M059J (cell line): ENCODE measurements around the gene MRPL27. TPM values are rescaled to one million over a fixed set of nuclear protein-coding genes. Genes with fewer than 3 reads are reported as not detected.
"Not testable (repeated sequence)": the region's sequence is repeated elsewhere in the genome, so short reads cannot be mapped to it uniquely, and the experiment has no call there.

Source experiments
- DNase-seq: peaks from one replicate; pipeline ENCODE4 v3.0.0-alpha.2; 2012; ENCODE audit warnings: low read depth
- total RNA-seq: library from RNA; depleted of rRNA; stranded (reverse); fragments of >200 nt; shearing (Covaris generic); gene quantifications from 2 replicates; pipeline ENCODE4 v1.2.3, GENCODE V29; 2014; rRNA removed

The MRPL27 gene
- total RNA-seq: 89.9 and 119 TPM in 2 replicates

DNA sequence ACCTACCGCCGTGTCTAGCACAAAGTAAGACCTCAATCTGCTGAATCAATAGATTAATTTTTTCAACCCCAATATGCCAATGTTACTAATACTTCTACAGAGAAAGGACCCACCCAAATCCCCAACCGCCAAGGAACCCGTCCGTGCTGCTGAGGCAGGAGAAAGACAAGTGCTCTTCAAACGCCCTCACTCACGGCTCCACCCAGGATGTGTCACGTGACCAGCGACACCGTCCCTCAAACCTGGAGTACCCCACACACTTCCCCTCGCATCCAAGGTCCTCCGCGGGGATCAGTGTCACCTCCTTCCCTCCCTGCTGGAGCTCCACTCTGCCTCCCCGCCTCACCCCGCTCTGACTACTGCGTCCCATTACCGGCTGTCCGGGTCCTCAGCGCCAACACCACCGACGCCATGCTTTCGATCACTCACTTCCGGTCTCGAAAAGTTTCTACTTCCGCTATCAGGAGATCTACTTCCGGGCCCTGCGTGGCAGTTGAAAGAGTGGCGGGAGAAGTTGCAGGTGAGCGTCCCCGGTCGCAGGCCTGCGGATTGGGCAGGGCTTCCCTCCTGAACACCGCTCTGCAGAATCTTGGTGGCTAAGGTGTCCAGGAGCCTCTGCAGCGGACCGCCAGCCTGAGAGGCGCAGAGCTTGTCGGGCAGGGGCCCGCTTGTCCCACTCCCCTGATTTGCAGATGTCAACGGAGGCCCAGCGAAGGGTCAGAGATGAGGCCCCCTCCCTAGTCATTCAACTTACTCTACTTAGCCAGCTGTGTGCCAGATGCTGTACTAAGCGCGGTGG lies at the start of gene MRPL27, which contains the start of gene EME1:
TSS of gene MRPL27 (minus strand) at position 427 of the 799 bp plus-strand sequence. CDS start at position 413, 14 bp downstream.
TSS of gene EME1 (plus strand) at position 472 of the 799 bp plus-strand sequence. CDS start 1,980 bp downstream, outside the sequence.
- DNase-seq: peak; percentile 88

DNA sequence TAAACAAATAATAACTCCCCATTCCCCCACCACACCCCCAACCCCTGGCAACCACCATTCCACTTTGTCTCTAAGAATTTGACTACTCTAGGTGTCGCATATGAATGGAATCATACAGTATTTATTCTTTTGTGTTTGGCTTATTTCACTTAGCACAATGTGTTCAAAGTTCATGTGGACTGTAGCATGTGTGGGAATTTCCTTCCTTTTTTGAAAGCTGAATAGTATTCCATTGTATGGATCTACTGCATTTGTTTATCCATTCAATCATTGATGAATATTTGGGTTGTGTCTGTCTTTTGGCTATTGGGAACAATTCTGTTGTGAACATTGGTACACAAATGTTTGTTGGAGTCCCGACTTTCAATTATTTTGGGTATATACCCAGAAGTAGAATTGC lies 49.8 kb upstream of the MRPL27 start:
- DNase-seq: no peak

DNA sequence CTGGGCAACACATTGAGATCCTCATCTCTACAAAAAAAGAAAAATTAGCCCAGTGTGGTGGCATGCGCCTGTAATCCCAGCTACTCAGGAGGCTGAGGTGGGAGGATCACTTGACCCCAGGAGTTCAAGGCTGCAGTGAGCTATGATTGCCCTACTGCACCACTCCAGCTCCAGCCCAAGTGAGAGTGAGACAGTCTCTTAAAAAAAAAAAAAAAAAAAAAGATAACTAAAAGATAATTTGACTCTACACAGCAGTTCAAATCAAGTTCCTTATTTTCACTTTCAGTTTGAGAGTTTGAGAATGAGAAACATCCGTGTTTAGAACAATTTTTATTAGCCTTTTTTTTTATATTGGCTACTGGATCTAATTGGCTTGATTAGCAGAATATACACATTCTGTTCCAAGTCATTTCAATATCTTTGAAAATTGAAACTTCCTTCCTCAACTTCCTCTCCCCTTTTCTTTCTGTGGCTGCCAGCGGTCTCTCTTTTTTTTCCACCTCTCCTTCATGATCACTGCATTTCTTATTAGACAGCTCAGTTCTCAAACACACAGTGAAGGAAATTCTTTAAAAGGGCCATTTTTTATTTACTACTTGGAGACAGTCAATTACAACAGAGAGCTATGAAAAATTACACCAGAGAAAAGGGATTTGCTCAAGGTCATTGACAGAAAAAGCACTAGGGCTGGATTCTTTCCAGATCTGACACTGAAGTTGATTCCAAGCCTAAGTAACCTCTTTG lies 48.5 kb upstream of the MRPL27 start:
- DNase-seq: peak; percentile 31

DNA sequence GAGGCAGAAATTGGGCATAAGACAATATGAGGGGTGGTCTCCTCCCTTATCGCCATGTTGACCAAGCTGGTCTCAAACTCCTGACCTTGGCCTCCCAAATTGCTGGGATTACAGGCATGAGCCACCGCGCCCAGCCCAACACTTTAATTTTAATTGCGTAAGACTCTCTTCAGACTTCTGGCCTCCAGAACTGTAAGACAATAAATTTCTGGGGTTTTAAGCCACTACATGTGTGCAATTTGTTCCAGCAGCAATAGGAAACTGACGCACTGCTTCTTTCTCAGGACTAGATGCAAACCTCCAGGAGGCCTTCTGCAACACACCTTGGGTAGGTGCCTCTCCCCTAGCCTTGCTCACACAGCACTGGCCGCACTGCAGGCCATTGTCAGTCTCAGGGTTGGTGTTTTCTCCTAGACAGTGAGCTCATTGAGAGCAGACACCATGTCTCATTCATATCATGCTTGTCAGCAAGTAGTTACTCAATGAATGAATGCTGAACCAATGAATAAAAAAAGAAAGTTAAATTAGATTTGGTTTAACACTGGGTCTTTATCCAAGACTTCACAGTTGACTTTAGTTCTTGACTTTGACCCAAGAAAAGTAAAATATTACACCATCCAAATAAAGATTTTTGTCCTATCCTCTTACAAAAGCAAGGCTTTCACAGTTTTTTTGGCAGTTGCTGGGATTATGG lies 47.6 kb upstream of the MRPL27 start:
- DNase-seq: no peak

DNA sequence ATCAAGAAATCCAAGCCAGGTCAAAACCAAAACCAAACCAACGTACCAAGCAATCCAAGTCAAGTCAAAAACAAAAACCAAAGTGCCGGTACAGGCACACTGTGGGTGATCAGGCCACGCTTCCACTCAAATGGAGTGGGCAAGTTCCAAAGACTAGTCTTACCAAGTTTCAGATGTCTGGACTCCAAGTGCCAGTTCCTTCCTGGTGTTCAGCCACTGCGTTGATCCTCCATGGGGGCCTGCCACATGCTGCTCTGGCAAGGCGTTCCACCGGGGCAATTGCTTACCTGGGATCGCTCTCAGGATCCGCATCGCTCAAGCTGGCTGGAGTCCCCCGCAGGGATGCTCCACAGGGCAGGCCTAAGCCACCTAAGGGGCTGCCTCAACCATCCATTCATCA lies 46.6 kb upstream of the MRPL27 start:
- DNase-seq: not testable (repeated sequence)

DNA sequence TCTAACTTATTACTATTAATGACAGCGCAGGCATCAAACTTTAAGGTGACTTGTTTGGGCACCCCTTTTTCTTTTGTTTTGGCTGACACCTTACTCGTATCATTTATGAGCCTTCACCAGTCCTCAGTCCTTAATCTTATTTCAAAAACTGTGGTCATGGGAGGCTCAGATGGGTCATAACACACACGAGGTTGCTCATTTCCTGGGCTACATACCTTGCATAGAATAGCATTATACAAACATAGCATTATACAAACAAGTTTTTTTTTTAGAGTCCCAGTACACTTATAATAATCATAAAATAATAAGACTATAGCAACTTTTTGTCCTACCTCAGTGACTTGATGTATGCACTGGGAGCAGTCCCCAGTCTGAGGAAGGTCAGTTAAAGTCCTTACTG lies 41.8 kb upstream of the MRPL27 start:
- DNase-seq: no peak

DNA sequence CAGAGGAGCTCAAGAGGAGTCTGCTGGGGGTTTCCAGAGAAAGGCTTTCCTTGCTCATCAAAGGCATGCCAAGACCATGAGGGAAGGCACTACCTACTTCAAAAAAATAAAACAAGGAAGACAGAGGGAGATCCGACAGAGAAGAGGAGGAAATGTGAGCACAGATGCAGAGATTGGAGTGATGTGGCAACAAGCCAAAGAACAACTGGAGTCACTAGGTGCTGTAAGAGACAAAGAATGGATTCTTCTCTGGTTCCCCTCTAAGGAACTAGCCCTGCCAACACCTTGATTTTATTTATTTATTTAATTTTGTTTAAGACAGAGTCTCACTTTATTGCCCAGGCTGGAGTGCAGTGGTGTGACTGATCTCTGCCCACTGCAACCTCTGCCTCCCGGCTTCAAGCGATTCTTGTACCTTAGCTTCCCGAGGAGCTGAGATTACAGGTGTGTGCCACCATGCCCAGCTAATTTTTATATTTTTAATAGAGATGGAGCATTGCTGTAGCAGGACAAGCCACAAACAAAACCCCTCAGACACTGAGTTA lies 39.3 kb upstream of the MRPL27 start:
- DNase-seq: no peak

DNA sequence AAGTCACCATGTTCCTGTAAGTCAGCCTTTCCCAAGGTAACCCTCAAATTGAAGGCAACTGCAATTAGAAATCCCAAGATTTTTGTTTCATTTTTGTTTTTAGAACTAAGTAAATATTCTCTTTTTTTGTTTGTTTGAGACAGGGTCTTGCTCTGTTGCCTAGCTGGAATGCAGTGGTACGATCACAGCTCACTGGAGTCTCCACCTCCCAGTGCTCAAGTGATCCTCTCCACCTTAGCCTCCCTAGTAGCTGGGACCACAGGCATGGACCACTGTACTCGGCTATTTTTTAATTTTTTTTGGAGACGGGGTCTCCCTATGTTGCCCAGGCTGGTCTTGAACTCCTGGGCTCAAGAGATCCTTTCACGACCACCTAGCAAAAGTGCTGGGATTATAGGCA lies 34.9 kb upstream of the MRPL27 start:
- DNase-seq: no peak

DNA sequence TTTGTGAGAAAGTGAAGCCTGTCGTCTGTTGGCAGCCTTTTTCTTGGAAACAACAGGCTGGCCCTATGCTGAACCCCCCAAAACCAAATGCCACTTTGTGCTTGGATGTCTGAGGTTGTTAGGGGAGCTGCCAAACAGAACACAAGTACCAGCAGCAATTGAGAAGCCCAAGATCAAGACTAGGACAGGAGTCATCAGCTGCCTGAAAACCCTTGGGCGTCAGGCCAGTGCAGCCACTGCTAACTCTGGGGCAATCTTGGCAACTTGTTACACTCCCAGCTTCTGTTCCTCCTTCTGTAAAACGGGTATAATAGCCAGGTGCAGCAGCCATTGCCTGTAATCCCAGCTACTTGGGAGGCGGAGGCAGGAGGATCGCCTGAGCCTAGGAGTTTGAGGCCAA lies 33.6 kb upstream of the MRPL27 start:
- no peak for DNase-seq

DNA sequence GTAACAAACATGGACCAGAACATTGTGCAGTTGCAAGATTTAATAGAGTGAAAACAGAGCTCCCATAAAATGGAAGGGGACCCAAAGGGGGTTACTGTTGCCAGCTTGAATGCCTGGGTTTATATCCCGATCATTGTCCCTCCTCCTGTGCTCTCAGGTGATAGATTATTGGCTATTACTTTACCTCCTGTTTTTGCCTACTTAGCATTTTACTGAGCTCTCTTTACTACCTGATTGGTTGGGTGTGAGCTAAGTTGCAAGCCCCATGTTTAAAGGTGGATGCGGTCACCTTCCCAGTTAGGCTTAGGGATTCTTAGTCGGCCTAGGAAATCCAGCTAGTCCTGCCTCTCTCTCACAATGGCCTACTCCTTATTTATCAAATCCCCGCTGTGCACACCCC lies 32.4 kb upstream of the MRPL27 start:
- DNase-seq: not testable (repeated sequence)

DNA sequence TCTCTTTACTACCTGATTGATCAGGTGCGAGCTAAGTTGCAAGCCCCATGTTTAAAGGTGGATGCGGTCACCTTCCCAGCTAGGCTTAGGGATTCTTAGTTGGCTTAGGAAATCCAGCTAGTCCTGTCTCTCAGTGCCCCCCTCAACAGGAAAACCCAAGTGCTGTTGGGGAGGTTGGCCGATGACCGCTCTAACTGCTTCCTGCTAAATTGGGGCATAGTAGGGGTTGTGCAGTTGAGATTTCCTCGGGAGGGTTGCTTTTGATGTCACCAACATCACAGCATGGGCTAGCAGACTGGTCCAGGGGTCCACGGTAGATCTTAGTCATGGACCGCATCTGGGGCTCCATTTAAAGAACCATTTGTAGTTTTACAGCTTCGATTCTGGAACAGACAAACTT lies 26.6 kb upstream of the MRPL27 start:
- not testable (repeated sequence) for DNase-seq

DNA sequence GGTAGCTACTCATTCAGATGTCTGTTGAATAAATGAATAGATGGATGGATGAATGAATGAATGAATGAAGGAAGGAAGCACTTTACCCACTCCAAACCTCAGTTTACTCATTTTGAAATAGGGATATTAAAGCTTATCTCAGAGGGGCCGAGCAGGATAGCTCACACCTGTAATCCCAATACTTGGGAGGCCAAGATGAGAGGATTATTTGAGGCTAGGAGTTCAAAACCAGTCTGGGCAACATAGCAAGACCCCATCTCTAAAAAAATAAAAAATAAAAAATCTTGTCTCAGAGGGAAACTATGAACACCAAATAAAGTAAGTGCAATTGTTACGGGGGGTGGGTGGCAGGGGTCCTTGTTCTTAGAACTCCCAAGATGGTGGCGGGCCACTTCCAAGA lies 25.7 kb upstream of the MRPL27 start:
- DNase-seq: not testable (repeated sequence)

DNA sequence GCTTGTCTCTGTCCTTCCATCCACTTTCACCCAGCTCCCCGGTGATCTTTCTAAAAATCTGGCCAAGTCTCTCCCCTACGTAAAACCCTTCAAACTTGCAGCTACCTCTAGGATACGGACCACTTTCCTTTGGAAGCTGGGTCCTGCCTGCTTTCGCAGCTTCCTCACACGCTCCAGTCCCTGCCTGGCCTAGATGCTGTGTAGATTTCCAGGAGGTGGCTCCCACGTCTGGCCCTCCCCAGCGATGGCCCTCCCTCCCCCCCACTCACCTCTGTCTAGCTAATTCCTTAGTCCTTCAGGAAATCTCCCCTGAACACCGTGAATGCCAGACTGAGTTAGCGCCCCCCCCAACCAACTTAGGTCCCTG lies 24.9 kb upstream of the MRPL27 start:
- DNase-seq: no peak

DNA sequence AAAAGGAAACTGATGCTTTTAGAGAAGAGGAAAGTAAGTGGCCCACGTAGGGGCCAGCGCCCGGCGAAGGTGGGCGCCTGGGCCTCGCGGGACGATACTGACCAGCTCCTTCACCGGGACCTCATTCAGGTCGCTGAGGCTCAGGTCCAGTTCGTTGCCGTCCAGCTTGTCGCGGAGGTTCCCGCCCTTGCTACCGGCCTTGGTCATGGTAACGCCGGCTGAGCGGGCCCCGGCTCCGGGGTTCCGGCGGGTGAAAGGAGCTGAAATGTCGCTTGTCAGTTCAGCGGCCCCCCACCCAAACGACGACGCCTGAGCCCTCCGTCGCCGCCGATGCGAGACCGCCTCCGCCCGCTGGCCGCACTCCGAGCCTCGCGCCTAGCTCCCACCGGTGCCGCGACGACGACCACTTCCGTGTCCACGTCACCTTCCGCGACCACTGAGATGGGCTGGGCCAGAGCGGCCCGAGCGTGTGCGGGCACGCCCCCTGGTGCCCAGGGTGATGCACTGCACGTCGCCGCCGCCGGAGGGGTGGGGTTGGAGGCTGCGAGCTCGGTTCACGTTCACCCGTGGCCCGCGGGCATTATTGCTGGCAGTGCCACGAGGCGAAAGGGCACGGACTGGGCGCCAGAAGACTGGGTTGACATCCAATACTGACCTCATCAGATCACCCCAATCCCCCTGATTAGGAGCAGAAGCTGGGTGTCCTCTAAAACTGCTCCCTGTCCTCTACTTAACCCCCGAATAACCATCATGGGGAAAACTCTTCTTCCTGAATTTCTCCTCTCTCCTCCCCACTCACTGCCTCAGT lies 24.3 kb upstream of the MRPL27 start, which contains the start of gene LRRC59:
TSS of gene LRRC59 (minus strand) at position 413 of the 808 bp plus-strand sequence. CDS start at position 207, 206 bp downstream.
- DNase-seq: peak; percentile 77

DNA sequence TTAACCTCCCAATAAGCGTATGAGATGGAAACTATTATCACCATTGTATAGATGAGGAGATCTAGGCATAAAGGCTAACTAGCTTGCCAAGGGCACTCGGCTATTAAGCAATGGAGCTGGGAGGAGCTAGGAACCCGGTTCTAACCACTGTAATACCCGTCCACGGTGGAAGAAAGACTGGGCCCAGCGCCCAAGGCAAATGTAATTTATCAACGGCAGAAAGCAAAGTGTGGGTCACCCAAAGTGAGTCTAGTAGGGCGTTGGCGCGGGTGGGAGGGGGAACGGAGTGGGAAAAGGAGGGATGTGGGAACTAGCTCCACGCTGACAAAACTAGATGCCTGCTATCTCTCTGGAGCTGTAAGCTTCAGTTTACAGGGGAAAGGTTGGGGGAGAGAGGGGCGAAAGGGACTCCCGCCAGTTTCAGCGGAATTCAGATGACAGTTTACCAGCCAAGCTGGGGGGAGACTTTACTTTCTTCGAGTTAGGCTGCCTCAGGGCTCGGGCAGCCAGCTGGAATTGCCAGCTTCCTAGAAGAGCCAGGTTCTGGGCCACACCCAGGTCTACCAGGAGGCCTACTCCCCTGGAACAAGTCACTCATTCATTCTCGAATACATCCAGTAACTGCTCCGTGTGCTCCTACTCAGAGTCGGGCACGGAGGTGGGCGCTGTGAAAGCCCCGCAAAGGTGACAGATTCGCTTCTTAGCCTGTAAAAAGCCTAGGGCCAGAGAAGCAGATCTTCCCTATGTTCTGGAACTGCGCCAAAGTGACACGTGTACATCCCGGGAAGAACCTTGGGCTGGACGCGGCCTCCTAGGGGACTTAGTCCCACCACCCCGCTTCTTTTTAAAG lies 23.5 kb upstream of the MRPL27 start:
- DNase-seq: peak; percentile 57

DNA sequence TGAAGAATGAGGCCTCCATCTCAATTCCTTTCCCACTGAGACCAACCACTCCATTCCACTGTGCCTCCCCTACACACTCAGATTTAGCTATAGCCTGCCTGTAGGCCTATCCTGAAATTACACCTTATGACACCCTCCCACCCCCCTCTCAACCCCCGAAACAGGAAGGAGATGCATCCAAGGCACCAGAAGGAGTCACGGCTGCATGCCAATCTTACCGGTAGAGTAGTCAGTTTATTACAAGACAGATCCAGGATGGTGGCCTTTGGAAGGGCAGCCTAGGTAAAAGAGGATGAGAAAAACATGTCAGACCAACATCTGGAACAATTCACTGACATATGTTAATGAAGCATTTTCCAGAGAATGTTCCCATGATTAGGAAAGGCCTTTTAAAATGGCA lies 21.7 kb upstream of the MRPL27 start:
- DNase-seq: no peak

DNA sequence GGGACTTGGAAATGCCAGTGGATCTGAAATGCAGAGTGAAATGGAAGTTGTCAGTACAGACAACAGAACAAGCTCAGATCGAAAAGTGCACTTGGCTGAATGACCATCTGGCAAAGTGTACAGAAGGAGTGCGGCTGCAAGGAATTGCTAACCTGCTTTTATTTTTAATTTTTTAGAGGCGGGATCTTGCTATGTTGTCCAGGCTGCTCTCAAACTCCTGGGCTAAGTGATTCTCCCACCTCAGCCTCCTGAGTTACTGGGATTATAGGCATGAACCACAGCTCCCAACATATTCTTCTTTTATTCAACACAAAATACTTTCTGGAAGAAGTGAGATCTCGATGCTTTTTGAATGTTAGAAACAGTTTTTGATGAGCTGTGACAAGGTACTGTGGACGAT lies 20.7 kb upstream of the MRPL27 start:
- no peak for DNase-seq

DNA sequence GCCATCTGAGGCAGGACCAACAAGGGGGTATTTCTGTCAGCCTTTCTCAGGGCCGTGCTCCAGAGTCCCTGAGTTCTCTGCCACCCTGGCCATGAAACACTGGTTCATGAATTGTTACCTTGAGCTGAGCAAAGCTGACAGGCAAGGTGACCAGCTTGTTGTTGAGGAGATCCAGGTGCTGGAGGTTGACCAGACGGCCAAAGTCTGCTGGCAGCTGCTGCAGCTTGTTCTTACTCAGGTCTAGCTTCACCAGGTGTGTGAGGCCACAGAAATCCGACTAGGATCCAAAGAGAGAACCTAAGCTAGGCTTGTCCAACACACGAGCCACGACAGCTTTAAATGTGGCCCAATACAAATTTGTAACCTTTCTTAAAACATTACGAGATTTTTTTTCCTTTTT lies 19.6 kb upstream of the MRPL27 start:
- no peak for DNase-seq

DNA sequence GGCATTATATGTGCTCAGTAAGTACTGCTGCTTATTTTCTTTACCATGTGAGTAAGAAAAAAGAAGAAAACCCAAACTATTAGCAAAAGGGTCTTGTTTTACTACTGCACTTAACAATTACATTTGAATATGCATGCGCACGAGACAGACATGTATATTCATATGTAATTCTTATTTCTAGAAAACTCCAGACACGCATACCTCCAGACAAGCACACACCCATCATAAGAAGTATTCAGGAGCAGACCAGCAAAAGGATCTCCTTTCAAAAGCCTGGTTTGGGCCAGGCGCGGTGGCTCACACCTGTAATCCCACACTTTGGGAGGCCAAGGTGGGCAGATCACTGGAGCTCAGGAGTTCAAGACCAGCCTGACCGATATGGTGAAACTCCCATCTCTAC lies 16.6 kb upstream of the MRPL27 start:
- no peak for DNase-seq

DNA sequence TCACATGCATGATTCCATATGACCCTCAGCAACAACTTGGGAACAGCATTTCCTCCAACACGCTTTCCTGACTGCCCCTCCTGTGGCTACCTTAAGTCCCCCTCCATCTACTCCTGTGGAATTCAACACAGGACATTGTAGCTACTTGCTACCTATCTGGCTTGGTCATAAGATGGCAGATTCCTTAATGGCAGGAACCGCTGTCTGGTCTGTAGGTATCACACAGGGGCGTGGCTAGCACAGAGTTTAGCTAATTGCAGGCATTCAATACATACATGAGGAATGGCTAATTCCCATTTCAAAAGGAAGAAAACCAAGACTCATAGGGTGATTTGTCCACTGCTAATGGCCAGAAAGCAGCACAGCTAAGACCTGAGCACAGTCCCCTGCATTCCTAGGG lies 15.7 kb upstream of the MRPL27 start:
- no peak for DNase-seq
